Stimulated activated naive CD4-positive, alpha-beta T cell treated with Interleukin-2 at 50 U/mL for 16 hours (primary cell): ENCODE data around the gene PLXDC2.
"Not testable (repeated sequence)": the region's sequence is repeated elsewhere in the genome, so short reads cannot be mapped to it uniquely, and the experiment has no call there.

Source experiments
- DNase-seq: peaks from one replicate; lab custom pipeline; 2025; lab: John Stamatoyannopoulos, UW

Gene PLXDC2

DNA sequence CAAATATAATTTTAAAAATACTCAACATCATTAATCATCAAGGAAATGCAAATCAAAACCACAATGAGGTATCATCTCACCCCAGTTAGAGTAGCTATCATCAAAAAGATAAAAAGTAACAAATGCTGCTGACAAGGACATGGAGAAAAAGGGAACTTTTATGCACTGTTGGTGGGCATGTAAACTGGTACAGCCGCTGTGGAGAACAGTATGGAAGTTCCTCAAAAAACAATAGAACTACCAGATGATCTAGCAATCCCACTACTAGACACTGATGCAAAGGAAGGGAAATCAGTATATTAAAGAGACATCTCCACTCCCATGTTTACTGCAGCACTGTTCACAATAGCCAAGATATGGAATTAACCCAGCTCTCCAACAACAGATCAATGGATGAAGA, 384.5 kb downstream of the PLXDC2 start:
- no peak for DNase-seq

DNA sequence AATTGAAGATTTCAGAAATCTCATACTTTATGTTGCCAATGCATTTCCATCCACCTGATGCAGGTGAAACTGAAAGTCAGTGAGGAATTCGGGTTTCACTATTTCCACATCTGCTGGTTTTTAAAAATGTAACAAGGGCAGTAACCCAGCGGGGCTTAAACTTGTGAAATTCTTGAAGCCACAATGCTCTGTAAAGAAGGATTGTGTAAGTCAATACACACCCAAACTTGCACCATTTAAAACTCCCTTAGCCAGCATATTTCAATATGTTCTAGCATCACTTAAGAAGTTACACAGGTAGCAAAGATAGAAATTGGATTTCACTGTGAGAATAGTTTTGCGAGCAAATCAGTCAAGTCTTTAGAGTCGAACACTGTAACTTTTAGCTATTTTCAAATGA, 386.1 kb downstream of the PLXDC2 start:
- no peak for DNase-seq

DNA sequence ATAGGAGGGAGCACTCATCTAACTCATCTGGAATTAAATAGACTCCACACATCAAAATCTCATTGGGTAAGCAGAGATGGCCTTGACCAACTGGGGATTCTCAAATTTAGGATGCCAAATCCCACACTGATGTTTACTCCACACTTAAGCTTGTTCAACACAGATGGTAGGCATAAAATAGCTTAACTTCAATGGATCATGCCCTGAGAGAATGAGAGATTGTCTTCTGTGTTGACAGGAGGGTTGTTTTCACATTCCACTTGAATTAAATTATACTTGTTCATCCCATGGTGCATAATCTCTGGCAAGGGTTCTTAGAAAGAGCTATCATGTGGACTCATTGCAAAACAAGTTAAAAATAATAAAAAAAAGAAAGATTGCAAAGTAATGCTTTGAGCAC, 391.4 kb downstream of the PLXDC2 start:
- no peak for DNase-seq

DNA sequence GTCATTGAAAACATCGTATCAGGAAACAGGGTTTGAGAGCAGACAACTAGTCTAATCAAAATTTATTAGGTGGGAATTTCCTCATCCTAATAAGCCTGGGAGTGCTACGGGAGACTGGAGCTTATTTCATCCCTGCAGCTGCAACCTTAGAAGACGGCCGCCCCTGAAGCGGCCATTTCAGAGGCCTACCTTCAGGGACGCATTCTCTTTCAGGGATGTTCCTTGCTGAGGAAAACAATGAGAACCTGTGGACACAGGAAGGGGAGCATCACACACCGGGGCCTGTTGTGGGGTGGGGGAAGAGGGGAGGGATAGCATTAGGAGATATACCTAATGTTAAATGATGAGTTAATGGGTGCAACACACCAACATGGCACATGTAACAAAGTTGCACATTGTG, 392.9 kb downstream of the PLXDC2 start:
- DNase-seq = not testable (repeated sequence)

DNA sequence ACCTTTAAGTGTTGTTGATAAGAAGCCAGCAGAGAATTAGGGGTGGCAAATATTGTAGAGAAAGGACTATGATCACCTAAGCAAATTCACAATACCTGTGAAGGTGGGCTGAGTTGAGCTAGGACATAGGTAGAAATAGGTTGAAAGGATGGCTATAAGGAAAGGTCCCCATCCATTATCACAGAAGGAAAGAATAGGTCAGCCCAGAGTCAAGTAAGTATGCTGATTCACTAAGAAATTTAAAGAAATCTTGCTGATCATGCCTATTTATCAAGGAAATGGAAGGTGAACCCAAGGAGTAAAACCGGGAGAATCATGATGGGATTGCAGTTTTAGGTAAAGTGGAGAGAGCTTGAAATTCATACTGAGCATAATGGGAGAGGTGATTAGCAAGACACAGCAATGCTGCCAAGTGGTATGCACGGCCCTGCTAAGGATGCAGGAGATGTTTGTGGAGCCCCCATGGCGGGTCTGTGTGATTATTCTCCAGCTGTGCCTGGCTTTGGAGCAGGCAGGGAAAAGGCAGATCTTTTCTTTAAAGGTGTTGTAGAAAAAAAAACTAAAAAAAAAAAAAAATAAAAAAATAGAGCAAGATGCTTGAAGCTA, 399.4 kb downstream of the PLXDC2 start:
- DNase-seq = no peak

DNA sequence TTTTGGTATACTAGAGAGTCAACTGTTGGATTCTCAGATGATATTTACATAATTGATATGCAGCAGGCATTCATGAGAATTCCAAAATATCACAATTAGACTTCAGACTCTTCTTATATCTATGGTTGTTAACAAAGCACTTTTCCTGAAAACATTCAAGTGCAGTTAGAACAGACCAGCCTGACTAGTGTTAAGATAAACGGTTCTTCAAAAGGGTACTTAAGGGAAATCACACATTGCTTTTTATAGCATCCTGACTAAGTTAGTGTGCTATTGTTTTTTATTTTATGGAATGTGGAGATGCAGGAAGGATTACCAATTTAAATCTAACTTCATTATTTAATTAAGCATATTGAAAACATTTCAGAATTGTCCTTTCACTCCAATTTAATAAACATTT, 405.1 kb downstream of the PLXDC2 start:
- no peak for DNase-seq

DNA sequence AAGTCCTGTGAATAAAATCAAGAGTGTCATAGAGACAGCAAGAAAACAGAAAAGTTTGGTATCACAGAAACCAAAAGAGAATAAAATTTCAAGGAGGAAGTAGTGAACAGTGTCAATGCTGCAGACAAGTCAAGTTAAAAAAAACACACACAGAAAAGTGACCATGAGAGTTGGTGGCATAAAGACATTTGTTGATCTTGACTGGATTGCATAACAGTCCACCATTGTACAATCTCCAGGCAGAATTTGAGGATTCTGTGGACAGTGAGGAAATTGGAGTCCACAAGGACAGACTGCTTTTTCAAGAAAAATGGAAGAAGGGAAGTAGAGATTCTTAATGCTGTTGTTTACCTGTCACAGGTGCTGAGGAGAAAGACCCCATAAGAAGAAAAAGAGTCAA, 412.5 kb downstream of the PLXDC2 start:
- no peak for DNase-seq

DNA sequence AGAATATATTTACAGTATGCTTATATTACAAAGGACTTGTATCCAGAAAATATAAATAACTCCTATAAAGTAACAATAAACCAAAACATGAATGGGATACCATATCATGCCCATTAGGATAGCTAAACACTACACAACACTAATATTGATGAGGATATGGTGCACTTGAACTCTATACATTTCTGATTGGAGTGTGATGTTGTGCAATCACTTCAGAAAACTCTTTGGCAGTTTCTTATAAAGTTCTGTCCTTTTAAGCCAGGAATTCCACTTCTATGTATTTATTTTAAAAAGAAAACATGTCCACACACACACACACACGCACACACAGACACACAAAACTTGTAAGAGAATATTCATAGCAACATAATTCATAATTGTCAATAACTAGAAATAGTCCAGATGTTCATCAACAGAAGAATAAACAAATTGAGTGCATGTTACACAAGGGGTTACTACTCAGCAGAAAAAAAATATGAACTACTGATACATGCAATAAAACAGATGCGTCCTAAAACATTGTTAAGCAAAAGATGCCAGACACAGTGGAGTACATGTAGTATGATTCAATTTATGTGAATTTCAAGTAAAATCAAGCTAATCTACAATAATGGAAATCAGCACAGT, 416.0 kb downstream of the PLXDC2 start:
- DNase-seq = no peak

DNA sequence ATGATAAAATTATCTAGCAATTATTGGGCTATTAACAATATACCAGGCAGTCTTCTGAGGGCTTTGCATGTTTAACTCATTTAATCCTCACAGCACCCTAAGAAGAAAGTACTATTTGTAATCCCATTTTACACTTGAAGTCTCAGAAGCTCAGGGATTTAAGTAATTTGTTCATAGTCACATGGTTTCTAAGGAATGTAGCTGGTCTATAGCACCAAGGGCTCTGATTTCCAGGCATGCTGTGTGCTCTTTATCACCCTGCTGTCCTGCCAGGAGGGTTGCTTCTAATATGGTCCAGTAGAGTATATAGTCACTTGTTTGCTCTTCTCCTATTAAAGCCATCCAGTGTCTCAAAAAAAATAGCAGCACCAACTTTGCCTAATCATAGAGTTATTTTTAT, 417.2 kb downstream of the PLXDC2 start:
- no peak for DNase-seq

DNA sequence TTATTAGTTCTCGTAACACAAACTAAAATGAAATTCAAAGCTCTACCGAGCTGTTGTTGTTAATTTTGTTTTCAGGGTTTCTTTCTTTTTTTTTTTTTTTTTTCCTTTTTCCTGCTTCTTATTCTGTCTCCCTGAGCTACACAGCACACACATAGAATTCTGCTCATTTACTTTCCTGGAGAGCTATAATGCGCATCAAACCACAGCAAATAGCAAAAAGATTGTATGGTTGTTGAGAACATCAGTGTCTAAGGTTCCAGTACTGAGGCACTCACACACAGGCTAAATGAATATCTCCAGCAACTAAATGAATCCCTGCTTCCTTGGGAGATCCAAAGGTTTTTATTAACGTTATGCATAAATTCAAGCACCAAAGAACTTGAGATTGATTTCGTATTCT, 418.3 kb downstream of the PLXDC2 start:
- DNase-seq = no peak

DNA sequence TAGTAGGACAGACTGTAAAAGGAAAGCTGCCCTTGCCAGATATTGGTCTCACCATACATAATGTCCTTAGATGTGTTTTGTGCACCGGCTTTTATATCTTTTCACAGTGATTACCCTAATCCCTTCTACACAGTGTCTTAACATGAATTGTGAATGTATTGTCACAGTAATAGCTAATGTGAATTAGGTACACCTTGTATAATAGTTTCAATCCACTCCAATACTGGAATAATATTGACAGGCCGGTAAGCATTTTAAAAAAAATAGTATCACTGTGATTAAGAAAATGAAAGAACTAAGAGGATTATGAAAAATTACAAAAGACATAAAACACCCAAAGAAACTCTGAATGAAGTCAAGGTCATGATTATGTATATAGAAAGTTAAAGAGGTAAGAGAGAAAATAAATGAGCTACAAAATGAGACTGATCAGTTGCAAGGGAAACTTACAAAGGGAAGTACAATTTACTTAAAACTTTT, 420.9 kb downstream of the PLXDC2 start:
- DNase-seq = no peak

DNA sequence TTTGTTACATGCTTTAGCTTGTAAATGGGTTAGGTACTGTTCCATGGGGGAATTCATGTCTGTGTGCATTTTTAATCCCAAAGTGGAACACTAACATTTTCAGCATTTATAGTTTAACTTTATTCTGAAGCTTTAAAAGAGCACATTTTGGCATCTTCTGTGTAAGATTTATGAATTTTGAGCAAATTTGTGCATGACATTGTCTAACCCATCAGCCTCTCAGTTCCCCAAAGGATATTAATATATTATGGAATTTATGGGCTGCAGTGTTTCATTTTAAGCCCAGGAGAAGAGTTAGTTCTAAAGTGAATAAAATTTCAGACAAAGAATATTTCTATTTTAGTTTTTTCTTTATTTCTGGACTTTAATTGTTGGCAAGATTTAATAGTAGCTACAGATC, 421.4 kb downstream of the PLXDC2 start:
- DNase-seq = no peak

DNA sequence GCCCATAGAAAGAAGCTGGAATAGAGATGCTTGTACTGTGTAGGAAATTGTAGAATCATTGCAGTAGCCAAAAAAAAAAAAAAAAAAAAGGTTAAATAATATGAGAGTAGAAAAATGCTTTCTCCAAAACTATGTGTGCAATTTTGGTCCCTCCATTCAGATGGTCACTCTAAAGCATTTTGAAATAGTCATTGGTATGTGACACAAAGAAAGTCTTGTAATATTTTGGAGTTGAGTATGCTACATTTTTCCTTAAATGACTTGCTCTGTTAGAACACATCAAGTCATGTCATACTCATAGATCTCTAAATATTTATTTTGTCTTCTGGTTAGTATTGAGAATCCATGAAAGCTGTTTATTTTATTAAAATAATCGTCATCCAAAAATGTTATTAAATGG, 424.4 kb downstream of the PLXDC2 start:
- no peak for DNase-seq

DNA sequence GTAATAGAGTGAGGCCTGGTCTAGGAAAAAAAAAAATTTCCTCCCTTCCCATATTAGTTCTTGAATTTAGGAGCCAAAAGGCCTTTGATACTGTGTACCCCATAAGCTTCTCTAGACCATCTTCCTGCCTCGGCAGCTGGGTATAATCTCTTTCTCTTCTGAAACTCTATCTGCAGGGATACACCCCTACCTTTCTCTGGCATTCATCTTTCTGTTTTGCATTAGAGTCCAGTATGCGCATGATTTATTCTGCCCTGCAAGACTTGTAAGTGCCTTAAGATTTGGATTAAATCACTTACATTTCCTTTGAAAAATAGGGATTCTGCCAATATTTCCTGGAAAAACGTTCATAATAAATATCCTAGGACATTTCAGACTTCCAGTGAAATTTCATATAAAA, 431.2 kb downstream of the PLXDC2 start:
- DNase-seq = no peak

DNA sequence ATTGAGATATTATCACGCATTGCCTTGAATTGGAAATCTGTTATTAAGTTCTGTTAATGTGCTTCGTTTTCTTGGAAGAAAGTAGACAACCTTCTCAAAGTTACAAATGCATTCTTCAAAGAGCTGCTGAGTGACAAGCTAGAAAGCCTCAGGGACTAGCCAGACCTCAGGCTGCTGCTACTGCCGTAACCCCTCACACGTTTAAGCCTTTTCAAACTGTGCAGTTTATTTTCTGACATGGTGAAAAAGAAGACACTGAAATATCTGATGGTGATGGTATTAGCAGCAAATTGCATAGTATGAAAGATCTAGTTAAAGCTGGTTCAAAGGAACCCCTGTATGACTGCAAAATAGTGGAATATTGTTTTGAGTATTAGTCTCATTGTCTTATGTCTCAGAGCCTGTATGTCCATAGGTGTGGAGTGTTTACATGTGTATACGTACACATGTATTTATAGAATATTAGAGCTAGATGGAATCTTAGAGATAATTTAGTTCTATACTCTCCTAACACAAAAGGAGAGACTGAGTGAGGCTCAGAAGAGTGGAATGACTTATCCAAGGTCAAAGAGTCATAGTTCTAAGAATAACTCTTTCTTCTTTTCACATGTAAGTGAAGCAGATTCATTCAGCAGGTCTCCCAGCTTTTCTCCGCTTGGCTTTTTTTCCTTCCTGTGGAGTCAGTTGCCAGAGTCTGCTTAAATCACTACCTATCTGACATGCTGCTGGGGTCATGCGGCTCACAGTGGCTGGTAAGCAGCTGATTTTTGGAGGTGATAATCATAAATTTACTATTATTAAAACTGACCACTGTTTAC, 431.9 kb downstream of the PLXDC2 start:
- DNase-seq = no peak

DNA sequence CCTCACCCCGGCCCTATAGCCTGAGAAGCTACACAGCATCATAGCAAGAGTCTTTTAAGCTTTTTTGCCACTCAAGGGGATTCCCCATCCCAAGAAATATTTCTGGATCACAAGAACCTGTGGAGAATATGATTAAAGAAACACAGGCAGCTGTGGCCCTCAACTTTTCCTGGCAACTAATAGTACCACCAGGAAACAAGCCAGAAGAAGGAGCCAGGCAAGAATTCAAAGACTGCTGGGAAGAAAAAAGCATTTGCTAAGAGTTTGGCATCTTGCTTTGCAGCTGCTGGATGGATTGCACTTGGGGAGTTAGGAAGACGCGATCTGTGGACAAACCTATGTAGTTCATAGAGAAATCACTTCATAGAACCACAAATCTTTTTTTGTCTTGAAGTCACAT, 437.8 kb downstream of the PLXDC2 start:
- no peak for DNase-seq

DNA sequence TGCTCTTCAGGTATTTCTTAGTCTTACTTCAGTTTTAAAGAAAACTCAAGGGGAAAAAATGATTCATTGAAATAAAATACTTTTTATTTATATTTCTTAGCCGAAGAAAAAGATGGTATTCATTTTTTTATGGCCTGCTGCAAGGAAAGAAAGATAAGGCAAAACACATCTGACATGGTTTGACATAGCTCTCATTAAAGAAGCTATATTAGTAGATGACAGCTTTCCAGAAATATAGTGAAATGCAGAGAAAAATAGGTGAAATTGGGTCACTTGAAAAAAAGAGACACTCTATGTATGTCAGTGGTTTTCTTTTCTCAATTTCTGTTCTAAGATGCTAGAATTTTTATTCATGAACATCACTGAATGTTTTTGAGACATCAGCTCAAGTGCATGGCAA, 438.3 kb downstream of the PLXDC2 start:
- no peak for DNase-seq

DNA sequence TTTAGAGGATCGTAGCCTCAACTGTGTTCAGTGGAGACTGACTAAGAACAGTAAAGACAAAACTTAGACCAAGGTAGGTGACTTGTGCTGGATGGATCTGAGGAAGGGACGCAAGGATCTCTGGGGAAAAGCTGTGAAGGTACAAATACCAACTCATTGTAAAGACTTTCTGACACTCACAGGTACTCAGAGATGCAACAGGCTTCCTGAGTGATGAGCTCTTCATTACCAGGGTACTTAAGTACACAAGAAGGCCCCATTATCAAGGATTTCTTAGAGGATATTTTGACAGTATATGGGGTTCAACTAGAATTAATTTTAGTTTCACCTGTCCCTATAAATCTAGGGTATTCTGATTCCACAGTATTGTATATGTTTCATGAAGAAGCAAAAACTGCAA, 440.7 kb downstream of the PLXDC2 start:
- DNase-seq = no peak

DNA sequence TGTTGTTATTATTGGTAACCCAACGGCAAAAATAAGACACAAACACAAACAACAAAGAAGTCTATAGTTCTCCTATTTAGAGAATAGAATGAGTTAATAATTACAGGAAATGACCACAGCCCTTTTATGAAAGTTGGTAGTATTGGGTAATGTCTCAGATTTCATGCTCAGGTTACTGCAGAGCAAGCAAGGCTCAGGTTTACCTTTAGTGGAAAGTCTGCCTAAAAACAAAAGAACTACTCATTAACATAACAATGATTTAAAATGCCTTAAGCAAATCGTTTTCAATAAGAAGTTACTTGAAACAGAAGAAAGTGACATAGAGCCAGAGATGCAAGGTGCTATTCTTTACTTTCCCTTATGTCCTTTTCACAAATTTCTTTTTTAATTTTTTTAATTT, 441.2 kb downstream of the PLXDC2 start:
- DNase-seq = no peak

DNA sequence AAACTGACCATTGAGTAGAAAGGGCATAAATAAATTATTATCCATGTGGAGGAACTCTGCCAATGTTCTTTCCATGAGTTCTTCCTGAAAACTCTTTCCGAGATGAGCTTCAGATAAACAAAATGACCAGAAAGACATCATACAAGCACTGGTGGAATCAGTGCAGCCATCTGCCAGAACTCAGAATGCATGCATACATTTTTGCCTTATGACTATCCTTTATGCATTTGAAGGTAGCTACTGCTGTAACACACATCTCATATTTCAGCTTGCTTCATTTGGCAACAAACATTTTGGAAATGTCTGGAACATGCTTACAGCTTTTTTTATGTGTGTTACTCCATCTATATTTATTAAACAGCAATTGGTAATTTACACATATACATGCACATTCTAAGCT, 448.9 kb downstream of the PLXDC2 start:
- DNase-seq = no peak

DNA sequence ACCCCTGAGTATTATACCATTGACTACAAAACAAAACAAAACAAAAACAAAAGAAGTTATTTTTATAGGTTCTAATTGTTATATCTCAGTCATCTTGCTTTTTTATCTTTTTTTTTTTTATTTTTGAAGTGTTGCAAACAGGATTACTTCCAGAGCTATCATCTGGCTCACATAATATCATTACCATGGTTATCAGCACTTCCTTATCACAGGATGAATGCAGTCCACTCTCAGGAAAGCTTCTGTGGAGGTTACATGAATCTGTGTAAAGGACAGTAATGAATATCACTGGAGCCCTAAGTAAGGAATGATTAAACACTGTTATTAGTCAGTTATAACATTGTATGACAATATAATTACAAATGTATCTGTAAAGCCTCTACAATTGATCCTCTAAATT, 451.5 kb downstream of the PLXDC2 start:
- no peak for DNase-seq

DNA sequence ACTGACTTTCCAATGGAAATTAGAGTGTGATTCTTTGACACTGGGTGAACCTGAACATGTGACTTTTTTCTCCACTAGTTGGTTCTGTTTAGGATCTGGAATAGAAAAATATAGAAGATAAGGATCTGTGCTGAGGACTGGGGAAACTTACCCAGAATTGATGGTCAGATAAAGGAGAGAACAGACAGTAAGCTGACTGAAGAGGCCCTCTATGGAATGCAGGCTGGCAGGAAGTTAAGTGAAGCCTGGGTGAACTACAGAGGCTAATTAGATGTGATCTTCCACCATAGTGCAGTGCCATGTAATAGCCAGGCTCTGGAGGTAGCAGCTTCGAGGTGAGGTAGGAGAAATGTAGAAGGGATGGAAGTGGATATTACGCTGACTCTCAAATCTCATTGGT, 455.3 kb downstream of the PLXDC2 start:
- no peak for DNase-seq

DNA sequence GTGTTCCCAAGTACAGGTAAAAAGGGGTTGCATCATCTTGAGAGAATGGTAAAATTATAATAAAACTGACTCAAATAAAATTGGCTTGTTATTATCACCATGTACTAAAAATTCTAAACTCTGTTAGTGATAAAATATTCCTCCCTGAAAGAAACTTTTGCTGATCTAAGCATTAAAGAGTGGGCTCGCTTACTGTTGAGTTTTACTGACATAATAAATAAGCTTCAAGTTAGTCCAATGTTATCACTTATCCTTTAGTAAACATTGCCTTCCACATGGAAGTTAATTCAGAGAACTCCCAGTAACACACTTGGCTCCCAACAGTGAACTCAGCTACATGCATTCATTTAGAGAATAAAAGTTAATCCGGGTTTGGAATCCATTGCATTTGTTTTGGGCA, 456.4 kb downstream of the PLXDC2 start:
- no peak for DNase-seq
